GM18951 (cell line): ENCODE measurements around the gene VWA3B.
"Not testable (repeated sequence)": the region's sequence is repeated elsewhere in the genome, so short reads cannot be mapped to it uniquely, and the experiment has no call there.

ENCODE experiments used
- POLR2A ChIP-seq: IDR thresholded peaks from 4 replicates; pipeline ENCODE4 v1.6.1; 2011; ENCODE audit warnings: mild to moderate bottlenecking; ENCODE audit not compliant: insufficient read length, insufficient read depth; ENCODE audit errors: extremely low read depth
- in situ Hi-C: fragments of 300-500 bp; cut with MboI; formaldehyde crosslinking; loops from one replicate; pipeline ENCODE4 v1.12.0; 2022; ENCODE audit warnings: low sequenced_read_pairs, mixed read lengths, inconsistent platforms; ENCODE audit not compliant: unreplicated experiment

VWA3B gene

DNA sequence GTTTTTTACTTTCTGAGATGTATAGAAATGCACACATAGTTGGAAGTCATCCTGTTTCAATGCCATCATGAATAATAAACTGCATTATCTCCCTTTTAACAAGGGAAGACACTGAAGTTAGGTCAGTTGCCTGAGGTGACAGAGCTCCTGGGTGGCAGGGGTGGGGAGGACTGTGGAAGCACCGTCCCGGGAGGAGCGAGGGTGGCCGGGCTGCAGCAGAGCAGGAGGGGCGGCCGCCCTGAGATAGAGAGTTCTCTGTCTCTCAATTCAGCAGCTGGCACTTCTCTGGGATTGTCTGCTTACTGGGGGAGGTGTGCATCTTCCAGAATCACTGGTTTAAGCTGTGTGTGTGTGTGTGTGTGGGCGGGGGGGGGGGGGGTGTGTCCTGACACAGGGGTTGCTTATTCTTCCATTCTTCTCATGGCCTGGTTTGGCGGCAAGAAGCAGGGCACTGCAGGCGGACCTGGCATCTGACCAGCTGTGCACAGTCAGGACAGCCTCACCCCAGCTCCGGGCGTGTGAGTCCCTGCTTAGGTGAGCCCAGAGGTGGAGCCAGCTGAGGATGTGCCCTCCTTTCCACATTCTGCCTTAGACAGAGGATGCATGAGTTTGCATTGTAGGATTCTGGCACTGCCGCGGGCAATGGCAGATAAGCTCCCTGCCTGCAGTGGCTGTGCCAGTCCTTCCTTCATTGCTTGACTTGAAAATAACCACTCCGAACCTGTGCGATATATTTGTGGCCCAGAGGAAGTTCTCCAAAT lies 40.4 kb downstream of the VWA3B start:
- in situ Hi-C loops: no loop called here
- no peak for TF ChIP-seq POLR2A

DNA sequence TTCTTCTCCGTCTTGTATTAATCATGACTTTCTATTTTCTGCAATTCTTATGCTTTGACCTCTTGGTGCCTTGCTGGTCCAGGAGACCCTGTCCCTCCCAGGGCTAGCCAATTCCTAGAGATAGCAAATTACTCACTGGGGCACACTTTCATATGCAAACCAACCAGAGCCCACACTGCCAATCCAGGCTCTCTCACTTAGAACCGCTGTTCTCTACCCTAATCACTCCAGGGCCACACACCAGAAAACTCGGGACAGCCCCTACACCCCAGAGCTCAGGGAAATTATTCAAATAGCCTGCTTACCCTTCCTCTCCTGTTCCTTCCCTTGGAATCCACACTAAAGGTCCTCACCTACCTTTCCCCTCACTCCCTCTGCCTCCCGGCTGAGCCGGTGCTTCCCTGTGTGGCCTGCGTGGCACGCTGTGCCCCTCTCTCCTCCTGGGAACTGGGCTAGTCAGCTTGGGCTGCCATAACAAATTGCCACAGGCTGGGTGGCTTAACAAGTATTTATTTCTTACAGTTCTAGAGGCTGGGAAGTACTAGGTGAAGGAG lies 41.7 kb downstream of the VWA3B start:
- no peak for TF ChIP-seq POLR2A
- in situ Hi-C loops: no loop called here

DNA sequence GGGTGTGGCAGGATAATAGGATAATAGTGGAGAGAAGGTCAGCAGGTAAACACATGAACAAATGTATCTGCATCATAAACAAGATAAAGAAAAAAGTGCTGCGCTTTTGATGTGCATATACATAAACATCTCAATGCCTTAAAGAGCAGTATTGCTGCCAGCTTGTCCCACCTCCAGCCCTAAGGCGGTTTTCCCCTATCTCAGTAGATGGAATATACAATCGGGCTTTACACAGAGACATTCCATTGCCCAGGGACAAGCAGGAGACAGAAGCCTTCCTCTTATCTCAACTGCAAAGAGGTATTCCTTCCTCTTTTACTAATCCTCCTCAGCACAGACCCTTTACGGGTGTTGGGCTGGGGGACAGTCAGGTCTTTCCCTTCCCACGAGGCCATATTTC lies 43.1 kb downstream of the VWA3B start:
- in situ Hi-C loops: not testable (repeated sequence)

DNA sequence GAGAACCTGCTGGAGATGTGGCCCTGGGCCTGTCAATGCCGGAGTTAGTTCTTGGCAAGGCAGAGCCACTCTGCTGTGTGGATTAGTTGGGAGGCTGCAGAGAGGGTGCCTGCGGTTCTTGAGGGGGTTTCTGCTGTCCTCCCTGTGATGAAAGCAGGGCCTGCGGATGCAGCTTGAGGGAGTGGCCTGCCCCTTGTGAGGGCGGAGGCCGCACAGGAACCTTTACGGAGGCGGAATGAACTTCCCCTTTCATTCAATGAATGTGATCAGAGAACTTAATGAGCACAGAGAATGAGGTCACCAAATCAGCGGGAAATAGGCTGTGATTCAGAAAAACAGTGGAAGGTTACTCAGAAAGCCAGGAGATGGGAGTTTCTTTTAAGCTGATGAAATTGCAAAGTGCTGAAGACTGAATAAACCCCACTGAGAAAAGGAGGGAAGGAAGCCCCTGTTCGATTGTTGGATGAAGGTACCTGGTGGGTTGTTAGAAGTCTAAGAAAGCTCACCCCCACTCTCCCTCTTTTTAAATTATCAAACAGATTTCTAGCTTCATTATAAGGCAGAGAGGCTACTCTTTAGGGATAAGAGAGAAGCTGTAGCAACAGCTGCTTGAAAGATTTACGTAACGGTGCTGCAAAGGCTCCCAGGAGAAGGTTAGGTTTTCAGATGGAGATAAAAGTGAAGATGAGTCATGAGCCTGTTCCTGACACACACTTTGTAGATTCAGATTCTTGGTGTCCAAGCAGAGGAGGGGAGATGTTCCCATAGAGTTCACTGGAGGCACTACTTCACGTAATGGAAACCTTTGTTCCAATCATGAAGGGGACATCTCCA lies 47.4 kb downstream of the VWA3B start:
- TF ChIP-seq POLR2A: no peak
- in situ Hi-C loops: no loop called here

GRCh38 chr2:98137196-98137595 lies 50.2 kb downstream of the VWA3B start:
- in situ Hi-C loops: no loop called here
- TF ChIP-seq POLR2A: no peak

DNA sequence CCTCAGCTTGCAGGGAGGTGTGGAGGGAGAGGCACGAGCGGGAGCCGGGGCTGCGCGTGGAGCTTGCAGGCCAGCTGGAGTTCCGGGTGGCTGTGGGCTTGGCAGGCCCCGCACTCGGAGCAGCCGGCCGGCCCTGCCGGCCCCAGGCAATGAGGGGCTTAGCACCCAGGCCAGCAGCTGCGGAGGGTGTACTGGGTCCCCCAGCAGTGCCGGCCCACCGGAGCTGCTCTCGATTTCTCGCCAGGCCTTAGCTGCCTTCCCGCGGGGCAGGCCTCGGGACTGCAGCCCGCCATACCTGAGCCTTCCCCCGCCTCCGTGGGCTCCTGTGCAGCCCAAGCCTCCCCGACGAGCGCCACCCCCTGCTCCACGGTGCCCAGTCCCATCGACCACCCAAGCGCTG lies 52.0 kb downstream of the VWA3B start:
- in situ Hi-C loops: not testable (repeated sequence)

DNA sequence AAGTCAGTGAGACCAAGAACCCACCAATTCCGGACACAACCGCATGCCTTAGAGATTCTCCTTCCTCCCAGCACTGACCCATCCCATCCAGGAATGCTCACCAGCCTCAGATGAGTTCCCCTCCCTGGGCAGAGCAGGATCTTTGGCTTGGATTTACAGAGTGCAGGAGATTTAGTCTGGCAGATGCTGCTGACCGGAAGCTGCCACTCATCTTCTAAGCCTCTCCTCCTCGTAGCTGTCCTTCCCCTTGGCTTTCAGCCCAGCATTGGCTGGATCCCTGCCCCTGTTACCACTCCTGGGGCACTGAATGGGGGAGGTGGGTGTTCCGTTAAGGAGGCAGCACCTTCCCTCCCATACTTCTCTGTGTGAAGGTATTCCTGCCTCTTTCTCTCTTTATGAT lies 53.2 kb downstream of the VWA3B start:
- no peak for TF ChIP-seq POLR2A
- in situ Hi-C loops: no loop called here

- no peak for TF ChIP-seq POLR2A
- in situ Hi-C loops: no loop called here
Observed at GRCh38 chr2:98142106-98142791, 55.3 kb downstream of the VWA3B start.

GRCh38 chr2:98145070-98145469 lies 58.1 kb downstream of the VWA3B start:
- no peak for TF ChIP-seq POLR2A
- in situ Hi-C loops: no loop called here

DNA sequence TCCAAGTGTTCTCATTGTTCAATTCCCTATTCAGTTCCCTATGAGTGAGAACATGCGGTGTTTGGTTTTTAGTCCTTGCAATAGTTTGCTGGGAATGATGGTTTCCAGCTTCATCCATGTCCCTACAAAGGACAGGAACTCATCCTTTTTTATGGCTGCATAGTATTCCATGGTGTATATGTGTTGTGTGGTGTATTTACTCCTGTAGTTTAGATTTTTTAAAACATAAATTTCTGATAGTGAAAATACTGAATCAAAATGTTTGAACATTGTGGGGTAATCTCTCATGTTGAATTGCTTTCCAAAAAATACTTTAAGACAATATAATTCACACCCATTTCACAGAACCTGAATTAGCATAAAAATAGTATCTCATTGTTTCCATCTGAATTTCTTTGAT lies 60.9 kb downstream of the VWA3B start:
- in situ Hi-C loops: not testable (repeated sequence)

- TF ChIP-seq POLR2A: no peak
- in situ Hi-C loops: no loop called here
Observed at GRCh38 chr2:98148595-98149332, 61.8 kb downstream of the VWA3B start.

DNA sequence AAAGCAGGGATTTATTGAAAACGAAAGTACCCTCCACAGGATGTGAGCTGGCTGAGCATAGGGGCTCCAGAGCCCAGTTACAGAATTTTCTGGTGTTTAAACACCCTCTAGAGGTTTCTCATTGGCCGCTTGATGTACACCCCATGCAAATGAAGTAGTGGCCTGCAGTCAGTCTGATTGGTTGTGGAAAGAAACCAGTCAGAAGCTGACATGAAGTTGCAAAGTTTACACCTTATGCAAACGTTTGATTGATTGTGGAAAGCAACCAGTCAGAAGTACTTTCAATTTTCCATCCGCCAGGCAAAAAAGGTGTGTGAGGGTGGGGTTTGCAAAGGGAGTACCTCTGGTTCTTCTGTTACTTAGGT lies 62.3 kb downstream of the VWA3B start:
- in situ Hi-C loops: no loop called here
- TF ChIP-seq POLR2A: no peak

- in situ Hi-C loops: no loop called here
- no peak for TF ChIP-seq POLR2A
Observed at GRCh38 chr2:98153481-98153880, 66.5 kb downstream of the VWA3B start.
